A549 (cell line): ENCODE data around the gene OTUD3. TPM values are rescaled to one million over a fixed set of nuclear protein-coding genes. Genes with fewer than 3 reads are reported as not detected.

Experiments used
- ATAC-seq, 2 experiments: fragments of 200-7000 bp in 1 of 2; fragments of >200 bp in 1 of 2; cut with Nextera tagmentation in 1 of 2; cut with Tn5 transposase in 1 of 2; 3 replicates each; pipeline versions ENCODE4 v1.8.0 to v1.9.1; 2018 to 2020; ENCODE audit warnings: mild to moderate bottlenecking in 1 of 2, moderate library complexity in 1 of 2
- CTCF ChIA-PET: fragments of 300-600 bp; sonication (Branson Sonifier 250); formaldehyde crosslinking; extraction: SDS; loops from one replicate; lab custom pipeline; 2021; ENCODE audit warnings: antibody characterized with exemption, inconsistent platforms; lab: Yijun Ruan, JAX
- POLR2A ChIA-PET: fragments of 350-600 bp; formaldehyde crosslinking; extraction: SDS; loops from one replicate; lab custom pipeline; 2021; ENCODE audit warnings: antibody characterized with exemption, inconsistent platforms; lab: Yijun Ruan, JAX
- DNase-seq, 2 experiments: peaks; one replicate each; pipeline versions ENCODE4 v3.0.0 to v3.0.0-alpha.2; 2011 to 2016; ENCODE audit warnings: low read depth in 1 of 2, low spot score in 1 of 2
- FAIRE-seq: peaks from 2 replicates; lab custom pipeline; 2011; peaks lifted over from hg19 to GRCh38; lab: Jason Lieb, UNC
- H3K27ac ChIP-seq, 2 experiments: fragments of >200 bp; sonication (Bioruptor Twin); formaldehyde crosslinking; 3 replicates each; pipeline ENCODE4 v1.5.1; 2016 to 2017
- H3K4me1 ChIP-seq: fragments of >200 bp; sonication (Bioruptor Twin); formaldehyde crosslinking; 3 replicates; pipeline ENCODE4 v1.6.1; 2016
- H3K4me2 ChIP-seq: fragments of >200 bp; sonication (Bioruptor Twin); formaldehyde crosslinking; 3 replicates; pipeline ENCODE4 v1.6.1; 2016
- H3K4me3 ChIP-seq: fragments of >200 bp; sonication (Bioruptor Twin); formaldehyde crosslinking; 3 replicates; pipeline ENCODE4 v1.5.1; 2016
- H3K9me3 ChIP-seq: fragments of >200 bp; sonication (Bioruptor Twin); formaldehyde crosslinking; 3 replicates; pipeline ENCODE4 v1.6.1; 2016
- CBX2 ChIP-seq: fragments of 200-600 bp; sonication (generic); IDR thresholded peaks from 2 replicates; pipeline ENCODE4 v1.6.1; 2016; ENCODE audit warnings: low read depth, mild to moderate bottlenecking, borderline replicate concordance
- CHD2 ChIP-seq: fragments of 150-350 bp; IDR thresholded peaks from 2 replicates; pipeline ENCODE4 v1.6.1; 2014; ENCODE audit warnings: low read length; ENCODE audit not compliant: partially characterized antibody
- CHD4 ChIP-seq: fragments of 200-600 bp; sonication (generic); IDR thresholded peaks from 2 replicates; pipeline ENCODE4 v1.6.1; 2016; ENCODE audit warnings: antibody characterized with exemption, mild to moderate bottlenecking, borderline replicate concordance
- CTCF ChIP-seq: fragments of >200 bp; sonication (Bioruptor Twin); formaldehyde crosslinking; IDR thresholded peaks from 3 replicates; pipeline ENCODE4 v1.5.1; 2016
- E2F6 ChIP-seq: IDR thresholded peaks from 2 replicates; pipeline ENCODE4 v1.6.1; 2012; ENCODE audit warnings: low read depth, borderline replicate concordance
- EHMT2 ChIP-seq: fragments of 200-600 bp; sonication (generic); IDR thresholded peaks from 2 replicates; pipeline ENCODE4 v1.6.1; 2016; ENCODE audit warnings: antibody characterized with exemption, low read depth, mild to moderate bottlenecking, moderate library complexity
- ELK1 ChIP-seq: fragments of 150-350 bp; IDR thresholded peaks from 2 replicates; pipeline ENCODE4 v1.6.1; 2014; ENCODE audit warnings: low read depth, mild to moderate bottlenecking, low read length
- ESRRA ChIP-seq: fragments of 150-350 bp; IDR thresholded peaks from 2 replicates; pipeline ENCODE4 v1.6.1; 2014; ENCODE audit warnings: mild to moderate bottlenecking, low read length, borderline replicate concordance
- FOSL2 ChIP-seq, 2 experiments: fragments of 450-650 bp in 1 of 2; fragments of >200 bp in 1 of 2; sonication (Bioruptor Twin) in 1 of 2; formaldehyde crosslinking; IDR thresholded peaks; 2 replicates each; pipeline versions ENCODE4 v1.5.0 to v1.6.1; 2016 to 2020; ENCODE audit warnings: mild to moderate bottlenecking in 1 of 2, moderate library complexity in 1 of 2
- GATA3 ChIP-seq: IDR thresholded peaks from 2 replicates; pipeline ENCODE4 v1.6.1; 2012; ENCODE audit warnings: borderline replicate concordance
- HMGXB4 ChIP-seq: fragments of 250-450 bp; sonication (Bioruptor Pico); IDR thresholded peaks from 2 replicates; pipeline ENCODE4 v1.5.0; 2021; ENCODE audit warnings: mild to moderate bottlenecking, moderate library complexity, borderline replicate concordance
- HOXA7 ChIP-seq: fragments of 250-450 bp; sonication (Bioruptor Pico); IDR thresholded peaks from 2 replicates; pipeline ENCODE4 v1.5.0; 2020; ENCODE audit warnings: mild to moderate bottlenecking, moderate library complexity
- HOXB13 ChIP-seq: fragments of 250-450 bp; sonication (Bioruptor Pico); IDR thresholded peaks from 2 replicates; pipeline ENCODE4 v1.5.0; 2020; ENCODE audit warnings: low read depth, mild to moderate bottlenecking, moderate library complexity
- HOXB5 ChIP-seq: fragments of 250-450 bp; sonication (Bioruptor Pico); IDR thresholded peaks from 2 replicates; pipeline ENCODE4 v1.5.0; 2020; ENCODE audit warnings: mild to moderate bottlenecking, moderate library complexity
- JUN ChIP-seq, 2 experiments: fragments of >200 bp; sonication (Bioruptor Twin); formaldehyde crosslinking; IDR thresholded peaks; 2 replicates in 1 of 2; 3 replicates in 1 of 2; pipeline ENCODE4 v1.6.1; 2016 to 2017
- JUNB ChIP-seq: fragments of >200 bp; sonication (Bioruptor Twin); formaldehyde crosslinking; IDR thresholded peaks from 2 replicates; pipeline ENCODE4 v1.6.1; 2016
- NFE2L2 ChIP-seq: fragments of 150-350 bp; conservative IDR thresholded peaks from 2 replicates; pipeline ENCODE4 v1.6.1; 2014; ENCODE audit warnings: low read length
- PBX3 ChIP-seq: IDR thresholded peaks from 2 replicates; pipeline ENCODE4 v1.6.1; 2012
- PHF8 ChIP-seq: fragments of 200-600 bp; sonication (generic); IDR thresholded peaks from 2 replicates; pipeline ENCODE4 v1.6.1; 2016; ENCODE audit warnings: low read depth, mild to moderate bottlenecking, antibody characterized with exemption, moderate library complexity, borderline replicate concordance
- RCOR1 ChIP-seq: fragments of 150-350 bp; IDR thresholded peaks from 2 replicates; pipeline ENCODE4 v1.6.1; 2014; ENCODE audit warnings: antibody characterized with exemption, low read length, low read depth
- RFX5 ChIP-seq: fragments of 450-650 bp; IDR thresholded peaks from 2 replicates; pipeline ENCODE4 v1.7.1; 2014; ENCODE audit warnings: antibody characterized with exemption, mild to moderate bottlenecking, moderate library complexity
- RNF2 ChIP-seq: fragments of 200-600 bp; sonication (generic); IDR thresholded peaks from 2 replicates; pipeline ENCODE4 v1.6.1; 2016; ENCODE audit warnings: low read depth, mild to moderate bottlenecking, antibody characterized with exemption, moderate library complexity, borderline replicate concordance
- SMC3 ChIP-seq: fragments of >200 bp; sonication (Bioruptor Twin); formaldehyde crosslinking; IDR thresholded peaks from 3 replicates; pipeline ENCODE4 v1.6.1; 2018; ENCODE audit warnings: inconsistent platforms
- SREBF2 ChIP-seq: fragments of 450-650 bp; IDR thresholded peaks from 2 replicates; pipeline ENCODE4 v1.6.1; 2014; ENCODE audit warnings: mild to moderate bottlenecking, moderate library complexity
- TFCP2L1 ChIP-seq: fragments of 250-450 bp; sonication (Bioruptor Pico); IDR thresholded peaks from 2 replicates; pipeline ENCODE4 v1.5.0; 2021; ENCODE audit warnings: mild to moderate bottlenecking
- USF2 ChIP-seq: fragments of 450-650 bp; IDR thresholded peaks from 2 replicates; pipeline ENCODE4 v1.6.1; 2014; ENCODE audit warnings: antibody characterized with exemption
- ZC3H11A ChIP-seq: fragments of 450-650 bp; IDR thresholded peaks from 2 replicates; pipeline ENCODE4 v1.6.1; 2014; ENCODE audit warnings: antibody characterized with exemption, mild to moderate bottlenecking
- whole genome bisulfite sequencing: methylation state at CpG from one replicate; pipeline ENCODE4 v1.1.6; 2017; ENCODE audit errors: missing lambda C conversion rate; 5-methylcytosine and 5-hydroxymethylcytosine counted together
- polyA plus RNA-seq, 4 experiments: library from polyadenylated mRNA; depleted of rRNA in 3 of 4; stranded (reverse); fragments of >200 nt; fragmentation: RNase III in 1 of 4; extraction: RNeasy Plus Mini Kit Qiagen cat#74134 plus additional on column Dnase treatment in 1 of 4; gene quantifications; 2 replicates in 3 of 4; 3 replicates in 1 of 4; pipeline ENCODE4 v1.2.3, GENCODE V29; 2011 to 2017

OTUD3 gene
- polyA plus RNA-seq, 2 of the 4 experiments (the other 2 are of a cell fraction) = 3.5 to 4.9 TPM

- Histone ChIP-seq H3K4me1 (no peaks in the 10 kb centered on the region), H3K9me3 (peaks cover 11% of the 10 kb centered on the region; the same call in 2 of the 3 replicates), H3K4me2 (no peak overlapping the region), H3K4me3 (no peak overlapping the region), H3K27ac (no peak overlapping the region)
- POLR2A ChIA-PET = no interaction called here
- TF ChIP-seq E2F6 = no peak
- no peak for TF ChIP-seq JUN (IDR thresholded peaks at IDR 0.05)
- no peak for TF ChIP-seq NFE2L2
- TF ChIP-seq RFX5 = no peak
- TF ChIP-seq HMGXB4 (CRISPR knock-in tag) = no peak
- TF ChIP-seq HOXA7 = no peak
- no peak for TF ChIP-seq CHD2
- no peak for TF ChIP-seq RNF2
- no peak for TF ChIP-seq ZC3H11A
- TF ChIP-seq HOXB13 = no peak
- TF ChIP-seq EHMT2 = no peak
- no peak for TF ChIP-seq RCOR1
- TF ChIP-seq PBX3 = no peak
- TF ChIP-seq SREBF2 = no peak
- TF ChIP-seq USF2 = no peak
- no peak for TF ChIP-seq CBX2
- no peak for TF ChIP-seq JUNB
- no peak for TF ChIP-seq ELK1
- no peak for TF ChIP-seq SMC3
- no peak for TF ChIP-seq GATA3
- no peak for ATAC-seq
- DNase-seq = no peak
- no peak for FAIRE-seq
- 17% methylated on average over 3 of the region's 7 CpGs for WGBS
- CTCF ChIA-PET = interaction anchor here (1.0 kb wide), 1 partner anchor 17 kb away, joined by 3 read pairs; no protein-coding TSS in a partner anchor
Measured at GRCh38 chr1:19934336-19934735, 52.1 kb downstream of the OTUD3 start.

GRCh38 chr1:19936061-19936750, 54.0 kb downstream of the OTUD3 start:
- no peak for ATAC-seq
- Histone ChIP-seq H3K4me3 (no peak overlapping the region), H3K27ac (no peak overlapping the region), H3K9me3 (peaks cover 8% of the 10 kb centered on the region; the same call in 2 of the 3 replicates), H3K4me1 (no peaks in the 10 kb centered on the region), H3K4me2 (no peak overlapping the region)
- POLR2A ChIA-PET = no interaction called here
- DNase-seq = no peak
- CTCF ChIA-PET = no interaction called here
- no peak for FAIRE-seq
- 48% methylated on average over 3 of the region's 3 CpGs for WGBS
- TF ChIP-seq ESRRA = no peak
- TF ChIP-seq JUN (IDR thresholded peaks at IDR 0.05) = no peak
- TF ChIP-seq HMGXB4 (CRISPR knock-in tag) = no peak
- TF ChIP-seq RCOR1 = no peak
- no peak for TF ChIP-seq HOXB5 (CRISPR knock-in tag)
- no peak for TF ChIP-seq CTCF
- TF ChIP-seq FOSL2 (IDR thresholded peaks at IDR 0.05) = no peak
- no peak for TF ChIP-seq FOSL2 (CRISPR knock-in tag; IDR thresholded peaks at IDR 0.05)
- no peak for TF ChIP-seq PHF8
- no peak for TF ChIP-seq CHD4
- TF ChIP-seq TFCP2L1 = no peak
- TF ChIP-seq EHMT2 = no peak
